Stimulated activated CD4-positive, alpha-beta T cell treated with anti-CD3 and anti-CD28 coated beads, Interleukin-4, amount 100 ng/mL, for 1 hour (primary cell): ENCODE results near the gene PRCP.
"Not testable (repeated sequence)": the region's sequence is repeated elsewhere in the genome, so short reads cannot be mapped to it uniquely, and the experiment has no call there.

Experiments
- DNase-seq: peaks from one replicate; pipeline ENCODE4 v3.0.0-alpha.2; 2020

Gene PRCP

GRCh38 chr11:82869657-82870056 lies 30.6 kb downstream of the PRCP start:
- DNase-seq: no peak

GRCh38 chr11:82867495-82868082 lies 32.6 kb downstream of the PRCP start:
- peak; percentile 66 for DNase-seq

- no peak for DNase-seq
These were observed 34.4 kb downstream of the PRCP start for GRCh38 chr11:82865841-82866240.

- peak; percentile 15 for DNase-seq
These were observed 36.0 kb downstream of the PRCP start for GRCh38 chr11:82864268-82864667.

GRCh38 chr11:82863209-82863608 lies 37.0 kb downstream of the PRCP start:
- no peak for DNase-seq

GRCh38 chr11:82862379-82862778 lies 37.9 kb downstream of the PRCP start:
- no peak for DNase-seq

GRCh38 chr11:82859750-82860149 lies 40.5 kb downstream of the PRCP start:
- DNase-seq: no peak

- DNase-seq: no peak
These were observed 41.6 kb downstream of the PRCP start for GRCh38 chr11:82858556-82859091.

GRCh38 chr11:82858133-82858532 lies 42.1 kb downstream of the PRCP start:
- no peak for DNase-seq

- no peak for DNase-seq
These were observed 43.1 kb downstream of the PRCP start for GRCh38 chr11:82857145-82857544.

- DNase-seq: no peak
These were observed 44.6 kb downstream of the PRCP start for GRCh38 chr11:82855616-82856015.

- DNase-seq: not testable (repeated sequence)
These were observed 45.3 kb downstream of the PRCP start for GRCh38 chr11:82854916-82855315.

- no peak for DNase-seq
These were observed 46.0 kb downstream of the PRCP start for GRCh38 chr11:82854242-82854641.

- DNase-seq: no peak
These were observed 51.4 kb downstream of the PRCP start for GRCh38 chr11:82848829-82849228.

- no peak for DNase-seq
These were observed 54.6 kb downstream of the PRCP start for GRCh38 chr11:82845356-82846353.

GRCh38 chr11:82843057-82843795 lies 57.0 kb downstream of the PRCP start:
- DNase-seq: no peak

GRCh38 chr11:82842019-82842418 lies 58.2 kb downstream of the PRCP start:
- no peak for DNase-seq

GRCh38 chr11:82837650-82838049 lies 62.6 kb downstream of the PRCP start:
- no peak for DNase-seq

GRCh38 chr11:82832983-82833382 lies 67.2 kb downstream of the PRCP start:
- no peak for DNase-seq

- DNase-seq: no peak
These were observed 68.9 kb downstream of the PRCP start for GRCh38 chr11:82831364-82831763.

GRCh38 chr11:82830746-82831145 lies 69.5 kb downstream of the PRCP start:
- DNase-seq: no peak

GRCh38 chr11:82829101-82829500 lies 71.1 kb downstream of the PRCP start:
- DNase-seq: no peak

- no peak for DNase-seq
These were observed 71.8 kb downstream of the PRCP start for GRCh38 chr11:82828472-82828871.
